Measurements from ENCODE around the gene MAN1C1.
"Not testable (repeated sequence)": the region's sequence is repeated elsewhere in the genome, so short reads cannot be mapped to it uniquely, and the experiment has no call there.

MAN1C1 gene

DNA sequence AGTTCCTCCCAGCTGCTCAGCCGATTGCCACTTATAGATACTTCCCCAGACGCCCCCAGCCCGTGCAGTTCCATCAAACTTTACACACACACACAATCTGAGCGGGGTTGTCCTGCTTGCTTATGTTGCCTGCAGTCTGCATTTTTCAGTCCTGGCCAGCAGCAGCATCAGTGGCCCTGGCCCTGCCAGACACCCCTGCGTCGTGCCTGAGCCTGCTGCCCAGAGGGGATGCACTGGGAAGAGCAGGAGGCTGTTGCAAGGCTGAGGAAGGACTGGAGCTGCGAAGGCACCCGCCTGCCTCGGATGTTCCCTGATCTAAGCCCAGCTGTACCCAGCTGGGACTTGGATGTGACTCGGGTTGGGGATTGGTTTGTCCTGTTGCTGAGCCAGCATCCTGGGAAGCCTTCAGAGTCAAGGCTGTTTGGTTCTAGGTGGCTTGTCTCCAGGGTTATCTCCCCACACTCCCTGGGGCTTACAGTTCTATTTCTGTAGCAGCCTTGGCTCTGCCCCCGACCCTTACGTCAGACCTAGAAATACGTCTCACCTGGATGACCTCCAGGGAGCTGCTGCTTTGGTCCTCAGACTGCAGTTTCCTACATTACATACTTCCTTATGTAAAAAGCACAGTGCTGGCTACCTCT lies 42.3 kb downstream of the MAN1C1 start:
- DNase-seq = no peak

DNA sequence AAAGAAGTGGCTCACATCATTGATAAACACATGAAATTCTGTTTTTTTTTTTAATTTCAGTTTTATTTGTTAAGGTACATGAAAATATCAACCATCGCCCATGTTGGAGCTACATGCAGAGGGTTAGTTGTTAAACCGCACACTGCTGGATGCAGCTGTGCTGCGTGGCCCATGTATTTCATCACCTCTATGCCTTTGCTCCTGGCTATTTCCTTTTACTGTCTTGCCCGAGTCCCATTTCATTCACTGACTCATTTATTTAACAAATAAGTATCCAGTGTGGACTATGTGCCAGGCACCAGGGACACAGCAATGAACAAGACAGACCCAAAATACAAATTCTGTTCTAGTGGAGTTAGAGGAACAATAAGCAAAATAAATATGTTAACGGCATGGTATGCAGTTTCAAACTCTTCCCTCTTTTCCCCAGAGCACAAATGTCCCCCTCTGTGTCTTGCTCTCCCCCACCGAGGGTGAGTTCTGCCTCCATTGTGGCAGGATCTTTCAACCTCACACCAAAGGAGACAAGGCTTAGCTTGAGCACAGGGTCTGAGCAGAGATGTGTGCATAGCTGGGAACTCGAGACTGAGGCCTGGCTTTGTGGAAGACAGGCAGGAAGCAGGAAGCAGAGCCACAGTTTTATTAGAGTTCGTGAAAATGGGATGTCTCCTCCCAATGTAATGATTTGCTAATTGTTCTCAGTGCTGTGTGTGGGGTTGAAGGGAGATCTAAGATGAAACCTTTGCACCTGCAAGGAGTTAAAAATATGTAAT lies 44.6 kb downstream of the MAN1C1 start:
- no peak for DNase-seq

DNA sequence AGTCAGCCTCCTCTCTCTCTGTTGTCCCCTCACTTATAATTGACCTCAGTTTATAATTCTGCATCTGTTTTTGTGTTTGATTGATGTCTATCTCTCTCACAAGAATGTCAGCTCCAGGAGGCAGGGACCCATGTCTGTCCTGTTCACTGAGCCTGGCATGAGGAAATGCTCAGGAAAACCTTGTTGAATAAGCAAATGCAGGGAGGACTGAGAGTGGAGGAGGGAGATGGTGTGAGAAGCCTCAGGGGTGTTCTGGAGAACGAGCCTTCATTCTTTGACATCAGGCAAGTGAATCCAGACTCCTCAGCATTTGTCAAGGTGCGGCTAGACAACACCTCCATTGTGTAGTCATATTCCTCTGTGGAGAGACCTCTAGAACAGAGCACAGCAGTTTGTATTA lies 45.5 kb downstream of the MAN1C1 start:
- no peak for DNase-seq

DNA sequence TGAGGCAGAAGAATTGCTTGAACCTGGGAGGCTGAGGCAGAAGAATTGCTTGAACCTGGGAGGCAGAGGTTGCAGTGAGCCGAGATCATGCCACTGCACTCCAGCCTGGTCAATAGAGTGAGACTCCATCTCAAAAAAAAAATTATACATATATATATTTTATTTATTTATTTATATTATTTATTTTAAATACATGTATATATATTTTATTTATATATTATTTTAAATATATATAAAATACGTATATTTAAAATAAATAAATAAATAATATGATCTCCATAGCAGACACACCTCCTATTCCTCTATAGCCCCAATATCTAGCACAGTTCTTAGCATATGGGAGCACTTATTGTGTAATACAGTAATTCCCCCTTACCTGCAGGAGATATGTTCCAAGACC lies 46.4 kb downstream of the MAN1C1 start:
- not testable (repeated sequence) for DNase-seq

DNA sequence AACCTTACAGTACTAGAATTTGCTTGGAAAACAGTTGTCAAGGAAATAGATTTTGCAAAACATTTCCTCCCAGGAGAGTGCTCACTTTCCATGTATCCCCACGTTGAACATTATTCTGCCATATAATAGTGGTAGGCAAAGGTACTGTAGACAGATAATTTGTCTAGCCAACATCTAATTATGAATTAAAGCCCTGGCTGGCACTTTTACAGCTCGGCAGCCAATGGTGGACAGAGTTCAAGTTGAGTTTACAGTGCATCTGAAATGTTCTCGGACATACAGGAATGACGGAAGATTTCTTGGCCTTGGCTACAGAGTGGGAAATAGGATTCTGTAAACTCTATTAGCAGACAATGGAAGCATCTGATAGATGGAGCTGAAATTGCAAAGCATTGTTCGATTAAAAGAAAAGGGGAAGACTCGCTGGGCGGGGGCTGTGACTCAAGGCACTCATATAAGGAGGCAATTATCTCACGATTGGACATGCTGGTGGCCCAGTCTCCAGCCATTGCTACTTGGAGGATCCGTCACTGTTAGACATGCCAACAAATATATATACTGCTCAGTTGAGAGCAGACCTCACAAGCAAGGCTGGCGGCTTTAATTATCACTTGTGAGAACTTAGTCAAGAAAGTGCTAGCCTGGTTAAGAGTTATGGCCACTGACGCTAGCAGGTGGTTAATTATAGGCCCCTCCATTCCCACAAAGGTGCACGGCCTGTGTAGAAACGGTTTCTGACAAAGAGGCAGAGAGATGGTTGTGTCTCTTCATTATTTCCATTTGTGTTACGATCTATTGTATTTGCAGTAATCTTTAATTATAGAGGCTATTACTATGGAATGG lies 48.0 kb downstream of the MAN1C1 start:
- DNase-seq = no peak

DNA sequence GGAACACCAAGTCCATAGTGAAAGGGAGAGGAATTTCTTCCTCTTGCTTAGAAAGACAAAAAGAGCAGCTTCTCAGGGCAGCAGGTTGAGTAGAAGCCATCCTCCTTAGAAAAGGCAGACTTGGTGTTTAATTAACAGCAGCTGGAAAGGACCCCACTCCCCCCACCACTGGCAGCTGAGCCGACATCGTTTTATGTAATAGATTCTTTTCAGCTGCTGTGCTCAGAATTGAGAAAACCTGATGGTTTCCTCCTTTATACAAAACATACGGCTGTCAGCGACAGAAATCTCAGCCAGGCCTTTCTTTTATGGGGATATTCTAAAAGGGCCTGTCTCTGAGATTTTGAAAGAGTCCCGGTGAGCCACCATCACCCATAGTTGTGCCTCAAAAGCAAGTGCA lies 49.9 kb downstream of the MAN1C1 start:
- no peak for DNase-seq

DNA sequence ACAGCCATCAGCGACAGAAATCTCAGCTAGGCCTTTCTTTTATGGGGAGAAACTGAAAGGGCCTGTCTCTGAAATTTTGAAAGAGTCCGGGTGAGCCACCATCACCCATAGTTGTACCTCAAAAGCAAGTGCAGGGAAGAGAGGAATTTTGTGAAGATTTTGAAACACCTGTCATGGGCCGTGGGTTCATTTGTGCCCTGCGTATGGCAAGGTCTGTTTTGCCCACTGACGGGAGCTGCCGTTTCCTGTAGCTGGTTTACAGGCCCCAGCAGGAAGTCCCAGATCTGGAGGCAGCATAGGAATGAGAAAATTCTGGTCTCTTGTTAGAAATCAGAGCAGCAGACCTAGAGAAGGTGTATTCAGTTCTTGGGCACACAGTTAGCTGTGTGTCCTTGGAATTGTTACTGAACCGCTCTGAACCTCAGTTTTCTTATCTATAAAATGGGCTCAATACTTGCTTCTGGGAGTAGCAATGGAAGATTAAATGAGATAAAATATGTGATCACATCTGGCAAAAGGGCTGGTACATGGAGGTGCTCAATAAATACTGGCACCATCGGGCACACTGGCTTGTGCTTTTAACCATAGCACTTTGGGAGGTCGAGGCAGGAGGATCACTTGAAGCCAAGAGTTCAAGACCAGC lies 52.5 kb downstream of the MAN1C1 start:
- DNase-seq = no peak

DNA sequence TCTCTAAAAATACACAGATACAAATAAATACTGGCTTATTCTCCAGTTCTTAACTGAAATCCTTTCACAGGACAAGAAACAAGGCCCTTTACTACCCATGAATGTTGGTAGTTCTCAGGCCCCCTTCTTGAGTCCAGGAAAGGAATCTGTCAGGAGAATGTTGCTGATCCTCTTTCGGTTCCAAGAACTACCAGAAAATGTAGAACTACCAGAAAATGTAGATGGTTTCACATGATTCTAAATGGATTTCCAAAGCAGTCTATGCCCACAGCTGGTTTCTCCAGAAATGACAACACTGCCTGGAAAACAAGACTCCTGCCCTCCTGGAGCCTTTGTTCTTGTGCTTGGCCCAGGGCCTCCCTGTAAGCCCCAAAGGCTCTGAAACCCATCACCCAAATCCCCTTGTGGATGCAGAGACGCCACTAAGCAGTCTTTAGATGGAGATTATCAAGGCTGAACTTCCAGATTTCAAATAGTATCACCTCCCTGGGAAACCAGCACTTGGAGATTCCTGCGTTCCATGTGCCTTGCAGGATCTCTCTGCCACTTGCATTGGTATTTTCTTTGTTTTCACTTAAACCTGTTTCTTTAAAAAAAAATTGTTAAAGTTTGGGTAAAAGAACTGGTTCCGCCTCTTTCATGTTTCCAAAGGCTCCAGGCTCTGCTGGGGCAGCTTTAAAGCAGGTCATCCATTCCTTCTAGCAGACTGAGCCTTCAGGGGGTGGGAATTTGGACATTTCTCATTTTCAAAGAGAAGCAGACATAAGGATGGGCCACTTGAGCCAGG lies 53.4 kb downstream of the MAN1C1 start:
- DNase-seq = no peak

DNA sequence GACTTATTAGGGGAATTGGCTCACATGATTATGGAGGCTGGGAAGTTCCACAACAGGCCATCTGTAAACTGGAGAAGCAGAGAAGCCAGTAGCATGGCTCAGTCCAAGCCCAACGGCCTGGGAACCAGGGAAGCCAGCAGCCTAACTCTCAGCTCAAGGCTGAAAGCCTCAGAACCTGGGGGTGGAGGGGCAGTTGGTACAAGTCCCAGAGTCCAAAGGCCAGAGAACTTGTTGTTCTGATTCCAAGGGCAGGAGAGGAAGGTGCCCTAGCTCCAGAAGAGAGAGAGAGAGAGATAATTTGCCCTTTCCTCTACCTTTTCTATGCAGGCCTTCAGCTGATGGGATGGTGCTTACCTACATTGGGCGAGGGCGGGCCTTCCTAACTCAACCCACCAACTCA lies 55.3 kb downstream of the MAN1C1 start:
- DNase-seq = no peak

DNA sequence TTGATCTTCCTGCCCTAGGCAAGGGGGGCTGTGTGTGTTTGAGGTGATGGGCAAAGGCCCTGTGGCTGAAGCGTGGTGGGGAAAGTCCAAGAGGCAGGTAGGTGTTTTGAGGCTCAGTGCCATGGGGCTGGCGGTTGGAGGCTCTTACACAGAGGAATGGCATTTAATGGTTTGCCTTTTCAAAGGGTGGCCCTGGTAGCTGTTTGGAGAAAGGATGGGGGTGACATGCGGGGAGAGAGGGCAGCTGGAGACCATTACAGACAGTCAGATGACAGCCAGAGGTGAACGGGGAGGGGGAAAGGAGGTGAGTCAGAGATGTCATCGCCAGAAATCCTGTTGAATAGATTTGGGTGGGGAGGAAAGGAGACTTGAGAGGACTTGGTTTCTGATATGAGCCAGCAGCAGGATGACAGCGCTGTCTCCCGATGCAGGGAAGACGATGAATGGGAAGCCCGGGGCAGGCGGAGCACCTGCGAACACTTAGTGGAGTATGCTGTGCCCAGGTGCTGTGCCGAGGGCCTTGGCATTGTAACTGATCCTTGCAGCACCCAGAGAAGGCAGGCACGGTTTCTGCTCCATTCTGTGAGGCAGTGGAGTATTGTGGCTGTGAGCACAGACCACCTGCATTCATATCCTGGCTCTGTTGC lies 56.3 kb downstream of the MAN1C1 start:
- DNase-seq = no peak

DNA sequence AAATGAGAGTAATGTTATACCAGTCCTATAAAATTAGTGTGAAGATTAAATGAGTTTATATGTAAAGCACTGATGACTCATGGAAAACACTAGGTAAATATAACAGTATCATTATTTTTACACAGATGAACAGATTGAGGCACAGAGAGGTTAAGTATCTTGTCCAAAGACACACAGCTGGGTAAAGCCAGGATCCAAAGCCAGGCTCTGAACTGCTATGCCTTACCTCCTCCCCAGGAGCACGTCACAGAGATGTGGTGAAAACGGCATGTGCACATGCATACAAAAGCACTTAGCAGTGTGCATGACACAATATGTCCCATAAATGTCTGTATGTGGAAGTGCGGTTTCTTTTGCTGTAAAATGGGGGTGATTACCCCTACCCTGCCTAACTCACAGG lies 56.9 kb downstream of the MAN1C1 start:
- no peak for DNase-seq

DNA sequence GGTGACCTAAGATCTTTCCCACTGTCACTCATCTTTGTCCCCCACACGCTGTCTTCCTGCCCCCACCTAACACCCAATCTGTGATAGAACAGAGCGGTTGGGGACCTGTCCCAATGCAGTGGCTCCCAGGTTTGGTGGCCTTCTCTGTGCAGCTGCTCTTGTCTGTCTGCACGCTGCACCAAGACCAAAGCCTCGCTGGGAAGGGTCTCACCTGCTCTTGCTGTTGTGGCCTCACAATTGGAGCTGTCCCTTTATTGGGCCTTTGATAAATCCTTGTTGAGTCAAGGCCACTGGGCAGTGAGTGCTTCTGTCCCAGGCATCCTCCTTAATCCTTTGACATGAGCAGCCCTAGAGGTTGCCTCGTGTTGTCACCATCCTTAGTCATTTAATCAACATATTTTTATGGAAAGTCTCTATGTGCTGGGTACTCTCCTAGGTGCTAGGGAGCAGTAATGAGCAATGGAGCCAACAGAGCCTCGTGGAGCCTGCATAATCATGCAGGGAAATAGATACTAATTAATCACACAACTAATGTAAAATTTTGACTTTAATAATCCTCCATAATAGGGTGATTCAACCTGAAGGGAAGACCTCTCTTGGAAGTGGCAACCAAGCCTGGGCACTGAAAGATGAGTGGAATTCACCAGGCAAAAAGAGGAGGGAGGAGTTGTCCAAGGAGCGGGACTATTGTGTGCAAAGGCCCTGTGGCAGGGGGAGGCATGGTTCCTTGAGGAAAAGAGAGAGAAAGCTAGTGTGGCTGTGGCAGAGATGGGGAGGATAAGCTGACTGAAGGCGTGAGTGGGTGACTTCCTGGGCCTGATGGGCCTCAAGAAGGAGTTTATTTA lies 57.6 kb downstream of the MAN1C1 start:
- DNase-seq = no peak

DNA sequence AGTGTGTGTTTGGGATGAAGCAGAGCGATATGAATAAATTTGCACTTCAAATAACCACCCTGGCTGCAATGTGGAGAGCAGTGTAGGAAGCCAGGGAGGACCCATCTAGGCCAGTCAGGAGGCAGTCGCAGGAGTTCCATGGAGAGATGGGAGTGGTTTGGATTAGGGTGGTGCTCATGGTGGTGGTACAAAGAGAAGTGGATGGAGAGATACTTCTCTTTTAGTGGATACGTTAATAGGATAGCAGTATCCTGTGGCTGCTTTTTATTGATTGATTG lies 58.2 kb downstream of the MAN1C1 start:
- DNase-seq = no peak

DNA sequence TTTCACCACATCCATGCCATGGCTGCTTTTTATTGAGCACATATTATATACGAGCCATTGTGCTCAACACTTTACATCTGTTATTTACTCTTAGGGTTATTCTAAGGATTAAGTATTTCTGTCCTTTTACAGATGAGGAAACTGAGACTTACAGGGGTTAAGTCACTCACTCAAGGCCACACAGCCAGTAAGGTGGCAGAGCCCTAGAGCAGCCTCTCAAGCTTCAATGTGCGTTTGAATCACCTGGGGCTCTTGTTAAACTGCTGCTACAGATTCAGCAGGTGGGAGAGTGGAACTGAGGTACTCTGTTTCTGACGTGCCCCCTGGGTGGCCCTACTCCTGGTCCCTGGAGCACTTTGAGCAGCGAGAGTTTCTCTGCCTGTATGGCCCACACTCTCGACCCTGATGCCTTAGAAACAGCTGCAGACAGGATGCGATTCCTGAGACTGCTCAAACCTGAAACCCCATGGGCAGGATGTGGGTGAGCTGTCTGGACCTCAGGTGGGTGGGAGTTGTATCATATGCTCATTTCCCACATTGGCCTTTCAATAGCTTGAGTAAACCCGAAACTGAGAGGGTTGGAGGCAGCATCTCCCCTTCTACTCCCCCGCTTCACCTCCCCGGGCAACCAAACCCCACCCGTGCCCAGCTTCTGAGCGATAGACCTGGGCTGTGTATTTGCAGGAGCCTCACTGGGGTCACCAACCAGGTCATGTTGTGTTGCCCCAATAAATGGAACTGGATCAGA lies 59.3 kb downstream of the MAN1C1 start:
- no peak for DNase-seq

DNA sequence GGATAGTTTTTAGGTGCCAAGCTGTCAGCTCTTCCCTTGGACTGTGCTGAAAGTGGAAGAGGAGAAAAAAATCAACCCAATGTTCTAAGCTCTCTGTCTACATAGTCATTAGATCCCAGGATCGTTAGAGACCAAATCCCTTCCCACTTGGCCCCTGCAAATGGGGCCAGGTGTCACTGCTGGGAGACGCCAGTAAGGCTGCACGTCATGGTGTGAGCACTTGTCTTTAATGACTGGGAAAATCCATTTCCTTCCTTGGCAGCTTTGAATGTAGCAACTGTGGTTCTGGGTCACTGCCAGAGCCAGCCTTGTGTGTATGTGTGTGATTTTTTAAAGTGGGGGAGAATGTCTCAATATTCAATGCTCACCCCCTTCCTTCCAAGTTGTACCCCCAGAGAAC lies 59.9 kb downstream of the MAN1C1 start:
- peak; percentile 68 for DNase-seq

DNA sequence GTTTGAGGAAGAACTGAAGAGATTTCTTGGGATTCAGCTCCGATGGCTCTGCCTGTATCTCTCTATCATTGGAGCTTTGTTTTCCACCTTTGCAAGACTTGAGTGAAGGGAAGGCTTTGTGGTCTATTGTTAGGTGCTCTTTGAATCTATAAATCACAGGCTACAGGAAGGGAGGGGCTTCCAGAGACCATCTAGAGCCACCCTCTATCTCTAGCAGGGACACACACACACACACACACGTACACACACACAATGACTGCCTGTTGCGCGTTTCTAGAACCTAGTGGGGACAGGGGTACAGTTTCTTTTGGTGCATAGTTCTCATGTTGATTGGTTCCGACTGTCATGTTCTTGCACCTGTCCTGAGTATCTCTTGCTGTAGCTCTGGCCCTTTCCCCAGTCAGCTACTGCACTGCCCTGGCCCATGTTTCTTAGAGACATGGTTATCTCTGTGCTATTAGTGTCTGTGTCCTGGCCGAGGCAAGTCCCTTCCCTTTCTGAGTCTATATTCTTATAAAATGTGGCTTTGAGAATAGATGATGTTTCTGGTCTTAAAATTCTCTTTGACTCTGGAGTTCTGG lies 60.7 kb downstream of the MAN1C1 start:
- no peak for DNase-seq

DNA sequence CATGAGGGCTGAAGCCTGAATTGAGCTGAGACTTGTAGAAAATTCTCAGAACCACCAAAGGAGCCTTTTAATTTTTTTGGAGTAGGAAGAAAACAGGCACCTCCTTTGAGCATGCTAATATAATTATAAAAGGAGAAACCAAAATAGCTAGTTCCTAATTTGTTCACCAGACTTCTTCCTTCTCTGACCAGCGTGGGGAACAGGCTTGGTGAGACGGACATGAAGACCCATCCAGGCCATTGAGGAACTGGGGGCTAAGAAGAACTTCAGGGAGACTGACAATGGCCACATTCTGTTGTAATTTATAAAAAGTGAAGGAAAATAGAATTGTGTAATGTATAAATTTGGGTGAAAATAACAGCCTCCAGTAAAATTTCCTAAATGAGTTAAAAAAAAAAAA lies 62.6 kb downstream of the MAN1C1 start:
- no peak for DNase-seq

DNA sequence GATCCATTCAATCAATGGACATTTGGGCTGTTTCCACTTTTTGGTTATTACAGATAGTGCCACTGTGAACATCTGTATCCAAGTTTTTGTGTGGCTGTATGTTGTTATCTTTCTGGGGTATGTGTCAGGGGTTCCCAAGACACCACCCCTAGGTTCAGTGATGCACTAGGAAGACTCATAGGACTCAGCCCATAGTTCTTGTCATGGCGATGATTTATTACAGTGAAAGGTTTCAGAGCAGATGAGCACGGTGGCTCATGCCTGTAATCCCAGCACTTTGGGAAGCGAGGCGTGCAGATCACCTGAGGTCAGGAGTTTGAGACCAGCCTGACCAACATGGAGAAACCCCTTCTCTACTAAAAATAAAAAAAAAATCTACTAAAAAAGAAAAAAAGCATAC lies 64.1 kb downstream of the MAN1C1 start:
- DNase-seq = no peak

DNA sequence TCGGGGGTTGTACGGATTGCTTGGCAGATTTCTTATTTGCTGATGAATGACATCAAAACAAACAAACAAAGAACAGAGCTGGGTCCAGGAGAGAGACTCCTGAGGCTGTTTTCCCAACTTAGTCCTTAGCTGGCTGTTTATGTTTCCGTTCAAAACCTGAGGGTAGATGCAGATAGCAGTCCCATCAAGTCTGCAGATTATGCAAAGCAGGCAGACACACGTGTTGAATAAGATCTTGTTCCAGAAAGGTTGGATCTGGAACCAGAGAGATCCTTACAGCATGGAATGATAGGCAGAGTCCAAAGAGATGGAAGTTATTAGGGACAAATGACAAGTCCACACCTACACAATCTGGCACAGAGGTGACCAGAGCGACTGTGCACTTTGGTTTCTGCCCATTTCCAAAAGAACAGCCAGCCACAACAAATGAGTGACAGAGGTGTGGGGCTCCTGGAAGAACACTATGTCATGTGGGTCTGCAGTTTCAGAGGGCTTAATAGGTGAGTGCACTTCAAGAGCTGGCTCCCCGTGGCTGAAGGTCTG lies 65.5 kb downstream of the MAN1C1 start:
- no peak for DNase-seq

DNA sequence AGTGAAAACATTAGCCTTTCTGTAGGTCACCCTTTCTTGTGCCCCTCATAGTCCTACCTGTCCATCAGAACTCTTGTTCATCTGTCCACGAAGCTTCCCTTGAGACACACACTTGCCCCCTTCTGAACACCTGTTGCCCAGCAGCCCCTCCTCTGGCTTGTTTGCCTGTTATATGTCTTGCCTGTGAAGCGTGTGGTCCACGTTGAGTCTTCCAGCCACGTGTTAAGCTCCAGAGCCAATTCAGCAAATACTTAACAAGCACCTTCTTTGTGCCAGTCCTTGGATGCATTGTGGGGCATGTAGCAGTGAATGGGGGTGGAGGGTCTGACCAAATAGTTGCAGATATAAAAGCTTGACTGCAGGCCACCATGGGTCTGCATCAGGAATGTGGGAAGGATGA lies 66.6 kb downstream of the MAN1C1 start:
- DNase-seq = no peak
